Sigmoid colon (tissue), 7 donors: ENCODE measurements around the gene NCOA7. TPM values are rescaled to one million over a fixed set of nuclear protein-coding genes. Genes with fewer than 3 reads are reported as not detected.

ENCODE experiments used
- DNase-seq: peaks from one replicate; pipeline ENCODE4 v3.0.0-alpha.2; 2019
- H3K27ac ChIP-seq, 4 donors: fragments of 200-600 bp; sonication (generic); one replicate each; pipeline ENCODE4 v1.5.1; 2016 to 2019; ENCODE audit warnings: mild to moderate bottlenecking in 1 of 4
- H3K27me3 ChIP-seq, 3 donors: fragments of 200-600 bp; sonication (generic); one replicate each; pipeline ENCODE4 v1.5.1; 2019; ENCODE audit warnings: mild to moderate bottlenecking in 1 of 3
- H3K36me3 ChIP-seq, 4 donors: fragments of 200-600 bp; sonication (generic); one replicate each; pipeline ENCODE4 v1.5.1; 2016 to 2019
- H3K4me1 ChIP-seq, 4 donors: fragments of 200-600 bp; sonication (generic); one replicate each; pipeline ENCODE4 v1.5.1; 2017 to 2019
- H3K4me3 ChIP-seq, 4 donors: fragments of 200-600 bp; sonication (generic); one replicate each; pipeline ENCODE4 v1.5.1; 2017 to 2019; ENCODE audit warnings: mild to moderate bottlenecking in 2 of 4, moderate library complexity in 1 of 4
- H3K9me3 ChIP-seq, 4 donors: fragments of 200-600 bp in 3 of 4; sonication (generic) in 3 of 4; one replicate each; pipeline versions ENCODE4 v1.5.1 to v1.6.1; 2013 to 2019
- CTCF ChIP-seq, 4 experiments: fragments of 450-650 bp in 3 of 4; fragments of 200-600 bp in 1 of 4; IDR thresholded peaks; one replicate each; pipeline ENCODE4 v1.5.1; 2016 to 2019; ENCODE audit warnings: antibody characterized with exemption in 4 of 4, mild to moderate bottlenecking in 3 of 4, moderate library complexity in 2 of 4
- EP300 ChIP-seq, 4 donors: sonication (generic); formaldehyde crosslinking; IDR thresholded peaks; one replicate each; pipeline ENCODE4 v1.6.1; 2017; ENCODE audit warnings: antibody characterized with exemption in 4 of 4
- POLR2A ChIP-seq, 2 donors: fragments of 450-650 bp; IDR thresholded peaks; one replicate each; pipeline ENCODE4 v1.6.1; 2016; ENCODE audit warnings: antibody characterized with exemption in 2 of 2, mild to moderate bottlenecking in 2 of 2, moderate library complexity in 2 of 2
- POLR2AphosphoS5 ChIP-seq, 4 donors: sonication (generic); formaldehyde crosslinking; IDR thresholded peaks; one replicate each; pipeline ENCODE4 v1.6.1; 2017; ENCODE audit warnings: antibody characterized with exemption in 4 of 4
- WGBS, 2 donors: extraction: QIAGEN DNeasy Blood & Tissue Kit; methylation state at CpG; one replicate each; pipeline ENCODE4 v1.1.7; 2013; 5-methylcytosine and 5-hydroxymethylcytosine counted together
- intact Hi-C: fragments of 100-400 bp; cut with DNase I; formaldehyde crosslinking; loops from one replicate; pipeline ENCODE4 v1.15.1; 2023
- polyA plus RNA-seq, 3 donors: library from polyadenylated mRNA; stranded (reverse); fragments of 200-250 nt; gene quantifications; one replicate each; pipeline ENCODE4 v1.2.3, GENCODE V29; 2013
- total RNA-seq, 4 donors: library from RNA; depleted of rRNA; stranded (reverse); fragments of >200 nt; gene quantifications; one replicate each; pipeline ENCODE4 v1.1.0, GENCODE V29; 2016
- donor health status: healthy with polysubstance abuse.
- donor health status: Bipolar disorder and iron deficiency.
- donor health status: healthy.

NCOA7 gene
- total and polyA plus RNA-seq, 7 donors, result 15.6 to 48.3 (median 27.5) TPM

- DNase-seq, result no peak
- peaks cover 0 to 20% (median 10%) of the 10 kb centered on the region in 4 donors for H3K4me1 ChIP-seq
- H3K27me3 ChIP-seq, result no peaks in the 10 kb centered on the region
- no peaks in the 10 kb centered on the region for H3K36me3 ChIP-seq
- no peaks in the 10 kb centered on the region for H3K9me3 ChIP-seq
- H3K4me3 ChIP-seq, result no peak overlapping the region
- no peak overlapping the region for H3K27ac ChIP-seq
- no peak for TF ChIP-seq POLR2A (IDR thresholded peaks at IDR 0.05)
- TF ChIP-seq CTCF (IDR thresholded peaks at IDR 0.05), result no peak
- TF ChIP-seq EP300 (IDR thresholded peaks at IDR 0.05), result no peak
- TF ChIP-seq POLR2AphosphoS5 (IDR thresholded peaks at IDR 0.05), result no peak
- WGBS, 2 donors, result 12 to 41% methylated on average over 3 of the region's 3 CpGs
- intact Hi-C loops, result no loop called here
These were observed 31.1 kb downstream of the NCOA7 start for GRCh38 chr6:125821825-125822281.

GRCh38 chr6:125823180-125823579, 32.4 kb downstream of the NCOA7 start:
- H3K27me3 ChIP-seq, result no peaks in the 10 kb centered on the region
- no peak for DNase-seq
- peaks cover 0 to 24% (median 10%) of the 10 kb centered on the region in 4 donors for H3K4me1 ChIP-seq
- no peaks in the 10 kb centered on the region for H3K36me3 ChIP-seq
- H3K4me3 ChIP-seq, result no peak overlapping the region
- H3K9me3 ChIP-seq, result no peaks in the 10 kb centered on the region
- TF ChIP-seq POLR2AphosphoS5 (IDR thresholded peaks at IDR 0.05) (no peak), EP300 (IDR thresholded peaks at IDR 0.05) (no peak), POLR2A (IDR thresholded peaks at IDR 0.05) (no peak), CTCF (IDR thresholded peaks at IDR 0.05) (no peak)
- no peak overlapping the region for H3K27ac ChIP-seq
- intact Hi-C loops, result no loop called here
- 84 to 92% methylated on average over 2 of the region's 2 CpGs for WGBS, 2 donors

- Histone ChIP-seq H3K4me1 (peaks cover 0 to 18% (median 8%) of the 10 kb centered on the region in 4 donors), H3K27me3 (no peaks in the 10 kb centered on the region), H3K4me3 (no peak overlapping the region), H3K36me3 (no peaks in the 10 kb centered on the region), H3K27ac (no peak overlapping the region), H3K9me3 (no peaks in the 10 kb centered on the region)
- TF ChIP-seq CTCF (IDR thresholded peaks at IDR 0.05) (no peak), EP300 (IDR thresholded peaks at IDR 0.05) (no peak), POLR2A (IDR thresholded peaks at IDR 0.05) (no peak), POLR2AphosphoS5 (IDR thresholded peaks at IDR 0.05) (no peak)
- no peak for DNase-seq
- 89 to 93% methylated on average over 8 of the region's 8 CpGs for WGBS, 2 donors
- intact Hi-C loops, result no loop called here
These were observed 34.4 kb downstream of the NCOA7 start for GRCh38 chr6:125824946-125825771.

- 95 to 96% methylated on average over 9 of the region's 9 CpGs for WGBS, 2 donors
- no peak overlapping the region for H3K27ac ChIP-seq
- no peaks in the 10 kb centered on the region for H3K9me3 ChIP-seq
- no peak for TF ChIP-seq POLR2AphosphoS5 (IDR thresholded peaks at IDR 0.05)
- no peak for TF ChIP-seq EP300 (IDR thresholded peaks at IDR 0.05)
- no peak for TF ChIP-seq CTCF (IDR thresholded peaks at IDR 0.05)
- TF ChIP-seq POLR2A (IDR thresholded peaks at IDR 0.05), result no peak
- no peaks in the 10 kb centered on the region for H3K36me3 ChIP-seq
- no peaks in the 10 kb centered on the region for H3K27me3 ChIP-seq
- no peak for DNase-seq
- peaks cover 0 to 10% (median 3%) of the 10 kb centered on the region in 4 donors for H3K4me1 ChIP-seq
- intact Hi-C loops, result no loop called here
- no peak overlapping the region for H3K4me3 ChIP-seq
These were observed 36.1 kb downstream of the NCOA7 start for GRCh38 chr6:125826695-125827463.
